Activated CD4-positive, alpha-beta T cell treated with anti-CD3 and anti-CD28 coated beads for 48 hours (primary cell): ENCODE measurements around the gene DMAC2.
"Not testable (repeated sequence)": the region's sequence is repeated elsewhere in the genome, so short reads cannot be mapped to it uniquely, and the experiment has no call there.

ENCODE experiments used
- DNase-seq: peaks from one replicate; pipeline ENCODE4 v3.0.0-alpha.2; 2020

The DMAC2 gene

DNA sequence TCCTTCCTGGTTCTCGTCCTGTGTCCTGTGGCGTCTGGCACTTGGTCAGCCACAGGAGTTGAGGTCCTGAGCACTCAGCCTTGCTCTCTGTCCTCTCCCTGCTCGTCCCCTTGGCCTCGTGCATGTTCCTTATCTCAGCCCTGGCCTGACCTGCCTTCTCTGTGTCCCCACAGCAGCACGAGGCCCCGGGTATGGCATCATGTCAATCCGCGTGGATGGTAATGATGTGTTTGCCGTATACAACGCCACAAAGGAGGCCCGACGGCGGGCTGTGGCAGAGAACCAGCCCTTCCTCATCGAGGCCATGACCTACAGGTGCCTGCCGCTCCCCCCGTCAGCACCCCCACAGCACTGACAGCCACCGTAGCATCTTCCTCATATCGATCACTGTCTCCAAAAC lies 17.3 kb downstream of the DMAC2 start:
- DNase-seq, result no peak

DNA sequence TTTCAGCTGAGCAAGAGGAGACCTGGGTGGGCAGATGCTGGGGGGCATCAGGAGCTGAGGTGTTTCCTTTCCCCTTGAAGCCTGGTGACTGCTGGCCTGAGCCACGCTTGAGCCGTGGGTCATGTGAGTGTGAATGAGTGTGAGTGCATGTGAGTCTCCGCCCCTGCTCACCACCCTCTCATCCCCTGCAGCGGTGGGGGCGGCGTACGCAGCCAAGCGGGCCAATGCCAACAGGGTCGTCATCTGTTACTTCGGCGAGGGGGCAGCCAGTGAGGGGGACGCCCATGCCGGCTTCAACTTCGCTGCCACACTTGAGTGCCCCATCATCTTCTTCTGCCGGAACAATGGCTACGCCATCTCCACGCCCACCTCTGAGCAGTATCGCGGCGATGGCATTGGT lies 17.7 kb downstream of the DMAC2 start:
- no peak for DNase-seq

DNA sequence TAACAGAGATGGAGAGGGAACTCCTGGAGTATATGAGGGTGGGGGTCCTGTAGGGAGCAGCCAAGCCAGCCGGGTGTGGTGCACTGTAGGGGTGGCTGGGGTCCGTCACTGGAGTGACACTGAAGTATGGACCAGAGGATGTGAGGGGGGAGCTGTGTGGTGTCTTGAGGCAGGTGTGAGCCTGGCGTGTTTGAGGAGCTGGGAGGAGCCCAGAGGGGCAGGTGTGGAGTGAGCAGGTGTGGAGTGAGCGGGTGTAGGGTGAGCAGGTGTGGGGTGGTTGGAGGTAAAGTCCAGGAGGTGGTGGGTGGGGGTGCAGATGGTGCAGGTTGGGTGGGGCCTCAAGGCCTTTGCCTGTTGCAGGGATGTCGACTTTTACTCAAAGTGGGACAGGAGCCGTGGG lies 18.4 kb downstream of the DMAC2 start:
- no peak for DNase-seq

DNA sequence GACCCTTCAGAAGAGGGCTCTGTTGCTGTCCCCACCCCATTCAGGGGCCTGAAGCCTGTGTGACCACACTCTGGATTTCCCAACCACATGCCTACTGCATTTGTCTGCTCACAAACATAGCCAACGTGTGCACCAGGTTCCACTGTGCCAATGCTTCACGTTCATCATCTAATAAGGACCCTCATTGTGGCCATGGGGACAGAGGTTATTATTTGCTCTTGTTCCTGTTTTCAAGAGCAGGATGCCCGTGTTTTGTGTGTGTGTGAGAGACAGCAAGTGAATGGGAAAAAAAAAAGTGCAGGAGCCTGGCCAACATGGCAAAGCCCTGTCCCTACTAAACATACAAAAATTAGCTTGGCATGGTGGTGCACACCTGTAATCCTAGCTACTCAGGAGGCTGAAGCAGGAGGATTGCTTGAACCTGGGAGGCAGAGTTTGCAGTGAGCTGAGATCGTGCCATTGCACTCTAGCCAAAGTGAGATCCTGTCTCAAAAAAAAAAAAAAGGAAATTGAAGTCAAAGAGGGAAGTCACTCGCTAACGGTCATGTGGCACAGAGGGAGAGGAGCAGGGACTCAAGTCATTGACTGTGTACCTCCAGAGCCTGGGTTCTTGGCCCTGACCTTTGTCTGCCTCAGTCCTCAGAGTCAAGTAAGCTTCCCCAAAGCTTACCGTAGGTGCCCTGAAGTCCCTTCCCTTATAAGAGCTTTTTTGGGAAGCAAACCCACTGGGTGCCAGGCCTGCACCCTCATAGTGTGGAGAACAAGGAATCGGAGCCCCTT lies 19.4 kb downstream of the DMAC2 start:
- no peak for DNase-seq

DNA sequence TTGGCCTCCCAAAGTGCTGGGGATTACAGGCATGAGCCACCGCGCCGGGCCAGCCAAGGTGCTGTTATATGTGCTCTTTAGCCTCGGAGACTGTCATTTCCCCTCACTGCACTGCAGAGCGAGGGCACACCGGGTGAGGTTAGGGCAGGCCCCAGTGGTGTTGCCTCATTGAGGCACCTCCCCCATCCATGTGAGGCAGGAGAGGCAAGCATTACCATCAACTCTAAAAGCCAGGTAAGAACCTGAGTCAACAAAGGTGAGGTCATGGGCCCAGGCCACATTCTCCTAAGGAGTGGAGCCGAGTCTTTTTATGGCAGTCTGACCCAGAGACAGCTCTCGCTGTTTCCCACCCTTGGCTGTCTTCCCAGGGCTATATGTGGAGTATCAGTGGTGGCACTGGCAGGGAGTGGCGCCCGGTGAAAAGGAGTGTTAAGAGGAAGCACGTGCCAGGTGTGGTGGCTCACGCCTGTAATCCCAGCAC lies 23.5 kb downstream of the DMAC2 start:
- no peak for DNase-seq

DNA sequence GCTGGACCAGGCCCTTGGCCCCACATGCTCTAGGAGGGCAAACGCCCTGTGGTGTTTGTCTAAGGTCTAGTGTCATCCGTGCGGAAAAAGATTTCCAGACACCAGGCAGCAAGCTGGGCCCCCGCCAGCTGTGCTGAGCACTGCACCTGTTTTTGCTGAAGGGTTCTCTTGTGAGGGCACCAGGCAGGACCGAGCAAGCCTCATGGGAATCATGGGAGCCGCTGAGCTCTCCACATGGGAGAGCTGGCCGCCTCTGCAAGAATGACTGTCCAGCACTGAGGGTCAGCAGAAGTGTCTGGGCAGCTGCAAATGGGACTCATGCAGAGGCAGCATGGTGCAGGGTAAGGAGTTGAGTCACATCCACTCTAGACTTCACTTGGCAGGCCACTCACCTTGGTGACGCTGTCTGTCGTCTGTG lies 24.5 kb downstream of the DMAC2 start:
- no peak for DNase-seq

DNA sequence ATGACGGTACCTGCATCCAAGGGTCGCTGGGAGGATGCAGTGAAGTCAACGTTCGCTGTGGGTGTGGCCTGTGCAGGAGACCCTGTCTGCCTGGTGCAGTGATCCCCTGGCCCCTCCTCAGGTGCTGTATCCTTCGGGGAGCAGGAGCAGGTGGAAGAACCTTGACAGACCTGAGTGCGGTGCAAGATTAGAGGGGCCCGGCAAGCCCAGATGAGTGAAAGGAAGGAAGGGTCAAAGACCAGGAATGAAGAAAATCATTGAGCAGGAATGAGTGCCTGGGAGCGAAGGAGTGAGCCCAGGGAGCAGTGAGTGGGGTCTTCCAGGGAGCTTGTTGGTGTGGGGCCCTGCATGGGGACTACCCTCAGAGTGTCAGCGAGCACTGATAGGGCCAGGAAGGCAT lies 25.3 kb downstream of the DMAC2 start:
- no peak for DNase-seq

DNA sequence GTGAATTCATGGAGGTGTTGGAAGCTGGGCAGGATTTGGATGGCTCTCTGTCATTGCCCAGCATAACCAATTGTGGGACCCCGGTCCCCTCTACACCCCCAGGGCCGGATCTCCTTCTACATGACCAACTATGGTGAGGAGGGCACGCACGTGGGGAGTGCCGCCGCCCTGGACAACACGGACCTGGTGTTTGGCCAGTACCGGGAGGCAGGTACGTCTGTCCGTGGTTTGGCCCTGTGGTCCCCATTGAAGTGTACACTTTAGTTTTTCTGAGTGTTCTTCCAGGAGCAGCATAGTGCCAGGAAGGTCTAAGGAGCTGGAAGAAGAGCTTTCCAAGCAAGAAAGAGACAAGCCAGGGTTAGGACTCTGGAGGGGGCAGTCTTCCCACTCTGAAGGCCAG lies 25.8 kb downstream of the DMAC2 start:
- no peak for DNase-seq

DNA sequence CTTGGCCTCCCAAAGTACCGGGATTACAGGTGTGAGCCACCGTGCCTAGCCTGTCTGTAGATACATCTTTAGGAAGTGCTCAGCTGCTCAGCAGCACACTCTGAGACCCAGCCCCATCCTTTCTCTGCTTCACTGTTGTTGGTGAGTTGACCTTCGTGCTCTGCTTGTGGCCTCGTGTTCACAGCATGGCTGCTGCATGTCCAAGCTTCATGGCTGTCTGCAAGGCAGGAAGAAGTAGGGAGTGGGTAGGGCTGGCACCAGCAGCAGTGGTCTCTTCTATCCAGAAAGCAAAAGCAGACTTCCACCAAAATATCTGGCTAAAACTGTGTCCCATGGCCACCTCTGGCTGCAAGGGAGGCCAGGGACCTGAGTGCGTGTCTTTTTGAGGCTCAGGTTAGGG lies 26.8 kb downstream of the DMAC2 start:
- no peak for DNase-seq

DNA sequence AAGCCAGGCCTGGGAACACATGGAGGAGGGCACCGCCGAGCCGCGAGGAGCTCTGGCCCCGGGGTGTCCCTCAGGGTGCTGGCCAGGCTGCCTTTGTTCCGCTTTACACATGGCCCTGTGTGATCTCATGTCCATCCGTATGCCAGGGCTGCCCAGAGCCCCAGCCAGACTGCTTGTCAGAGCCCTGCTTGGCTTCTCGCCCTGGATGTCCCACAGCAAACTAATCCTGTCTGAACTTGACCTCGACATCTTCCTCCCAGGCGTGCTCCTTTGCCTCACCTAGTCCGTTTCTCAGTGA lies 27.8 kb downstream of the DMAC2 start:
- DNase-seq, result no peak

DNA sequence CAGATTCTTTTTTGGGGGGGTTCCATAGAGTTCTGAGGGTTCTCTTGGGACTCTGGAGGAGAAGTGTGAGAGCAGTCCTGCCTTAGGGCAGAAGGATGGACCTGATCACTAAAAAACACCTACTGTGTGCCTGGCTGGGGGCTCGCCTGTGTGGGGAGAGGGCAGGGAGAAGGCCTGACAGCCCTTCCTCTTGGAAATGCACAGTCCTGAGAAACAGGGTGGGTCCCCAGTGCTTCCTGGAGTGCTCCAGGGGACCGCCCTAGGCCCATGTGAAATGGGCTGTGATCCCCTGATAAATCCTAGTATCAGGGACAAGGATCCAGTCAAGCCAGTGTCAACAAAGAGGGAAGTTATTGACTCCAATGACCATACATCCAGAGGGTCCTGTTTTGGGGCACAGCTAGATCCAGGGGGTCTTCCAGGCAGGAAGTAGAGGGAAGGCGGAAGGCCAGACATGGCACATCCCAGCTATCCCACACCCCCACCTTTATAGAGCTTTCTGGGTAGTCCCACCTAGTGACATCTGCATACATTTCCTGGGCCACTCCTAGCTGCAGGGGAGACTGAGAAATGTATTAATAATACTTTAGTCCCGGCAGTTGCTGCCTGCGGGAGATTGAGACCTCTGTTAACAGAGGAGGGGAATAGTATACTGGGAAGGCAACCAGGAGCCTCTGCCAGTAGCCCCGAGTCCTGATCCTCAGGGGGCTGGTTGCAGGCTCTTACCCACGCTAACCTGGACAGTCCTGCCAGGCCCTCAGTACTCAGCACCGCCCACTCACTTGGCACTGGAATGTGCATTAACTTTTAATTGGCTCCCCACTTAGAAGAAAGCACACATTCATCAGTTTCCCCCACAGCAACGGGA lies 28.4 kb downstream of the DMAC2 start:
- DNase-seq, result no peak

DNA sequence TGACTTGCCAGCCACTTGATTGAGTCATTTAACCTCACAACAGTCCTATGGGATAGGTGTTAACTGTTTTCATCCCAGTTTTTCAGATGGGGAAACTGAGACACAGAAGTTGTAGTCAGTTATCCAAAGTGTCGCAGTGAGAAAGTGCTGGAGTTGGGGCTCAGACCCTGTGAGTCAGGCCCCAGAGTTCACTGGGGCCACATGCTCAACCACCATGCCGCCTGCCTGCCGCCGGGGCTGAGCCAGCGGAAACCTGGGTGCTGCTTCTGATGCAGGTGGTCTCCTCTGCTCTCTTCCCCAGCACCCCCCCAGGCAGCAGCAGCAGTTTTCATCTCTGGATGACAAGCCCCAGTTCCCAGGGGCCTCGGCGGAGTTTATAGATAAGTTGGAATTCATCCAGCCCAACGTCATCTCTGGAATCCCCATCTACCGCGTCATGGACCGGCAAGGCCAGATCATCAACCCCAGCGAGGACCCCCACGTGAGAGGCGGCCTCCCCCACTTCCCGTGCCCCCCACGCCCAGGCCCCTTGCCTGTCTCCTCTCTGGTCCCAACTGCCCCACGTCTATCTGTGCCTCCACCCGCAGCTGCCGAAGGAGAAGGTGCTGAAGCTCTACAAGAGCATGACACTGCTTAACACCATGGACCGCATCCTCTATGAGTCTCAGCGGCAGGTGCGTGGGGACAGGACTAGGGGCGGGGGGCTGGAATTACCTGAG lies 29.2 kb downstream of the DMAC2 start:
- DNase-seq, result no peak

DNA sequence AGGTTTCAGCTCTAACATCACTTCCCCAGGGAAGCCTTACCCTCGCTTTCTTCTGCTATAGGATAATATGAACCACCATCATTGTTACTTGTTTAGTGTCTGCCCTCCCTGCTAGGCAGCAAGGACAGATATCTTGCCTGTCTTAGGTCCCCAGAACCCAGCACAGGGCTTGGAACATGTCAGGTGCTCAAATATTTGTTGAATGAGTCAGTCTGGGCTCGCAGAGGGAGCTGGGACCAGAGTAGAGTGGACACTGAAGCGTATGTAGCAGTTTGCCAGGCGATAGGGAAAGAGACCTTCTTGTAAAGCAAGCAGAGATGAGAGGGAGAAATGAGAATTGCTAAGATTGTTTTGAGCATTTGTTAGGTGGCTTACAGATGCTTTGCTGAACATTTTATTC lies 30.4 kb downstream of the DMAC2 start:
- no peak for DNase-seq

DNA sequence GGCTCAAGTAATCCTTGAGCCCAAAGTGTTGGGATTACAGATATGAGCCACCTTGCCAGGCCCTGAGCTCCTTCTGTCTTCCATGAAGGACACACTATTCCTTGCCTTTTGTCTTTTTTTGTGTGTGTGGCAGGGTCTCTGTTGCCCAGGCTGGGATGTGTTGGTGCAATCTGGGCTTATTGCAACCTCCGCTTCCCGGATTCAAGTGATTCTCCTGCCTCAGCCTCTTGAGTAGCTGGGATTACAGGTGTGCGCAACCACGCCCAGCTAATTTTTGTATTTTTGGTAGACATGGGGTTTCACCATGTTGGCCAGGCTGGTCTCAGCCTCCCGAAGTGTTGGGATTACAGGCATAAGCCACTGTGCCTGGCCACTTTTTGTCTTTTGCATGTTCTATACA lies 30.9 kb downstream of the DMAC2 start:
- DNase-seq, result not testable (repeated sequence)

DNA sequence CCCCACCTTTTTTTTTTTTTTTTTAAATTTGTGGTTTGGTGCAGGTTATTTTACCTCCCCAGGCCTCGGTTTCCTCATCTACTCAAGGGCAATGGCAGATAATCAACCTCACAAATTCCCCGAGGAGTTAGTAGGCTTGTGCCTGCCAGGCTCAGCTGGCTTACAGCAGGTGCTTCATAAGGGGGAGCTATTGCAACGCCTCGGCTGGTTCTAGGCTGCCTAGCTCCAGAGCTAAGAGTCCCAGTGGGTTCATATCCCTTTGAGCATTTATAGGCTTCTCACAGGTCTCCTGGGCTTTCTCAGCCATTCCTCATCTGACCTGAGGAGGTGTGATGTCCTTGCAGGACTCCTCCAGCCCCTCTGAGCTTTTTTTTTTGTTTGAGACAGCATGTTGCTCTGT lies 31.5 kb downstream of the DMAC2 start:
- DNase-seq, result no peak

DNA sequence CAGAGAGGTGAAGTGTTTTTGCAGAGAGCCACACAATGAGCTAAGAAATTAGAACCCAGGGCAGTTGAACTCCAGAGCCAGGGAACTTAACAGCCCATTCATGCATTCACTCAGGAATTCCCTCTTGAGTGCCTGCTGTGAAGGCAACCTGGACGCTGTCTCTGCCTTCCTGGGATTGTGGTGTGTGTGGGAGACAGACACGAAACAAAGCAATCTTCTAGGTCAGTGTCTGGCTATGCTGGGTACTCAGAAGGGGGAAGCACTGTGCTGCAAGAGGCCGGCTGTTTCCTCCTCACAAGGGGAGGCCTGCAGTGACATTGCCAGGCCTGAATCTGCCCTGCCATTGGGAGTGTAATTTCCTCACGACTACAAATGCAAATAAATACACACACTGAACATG lies 32.4 kb downstream of the DMAC2 start:
- DNase-seq, result no peak

DNA sequence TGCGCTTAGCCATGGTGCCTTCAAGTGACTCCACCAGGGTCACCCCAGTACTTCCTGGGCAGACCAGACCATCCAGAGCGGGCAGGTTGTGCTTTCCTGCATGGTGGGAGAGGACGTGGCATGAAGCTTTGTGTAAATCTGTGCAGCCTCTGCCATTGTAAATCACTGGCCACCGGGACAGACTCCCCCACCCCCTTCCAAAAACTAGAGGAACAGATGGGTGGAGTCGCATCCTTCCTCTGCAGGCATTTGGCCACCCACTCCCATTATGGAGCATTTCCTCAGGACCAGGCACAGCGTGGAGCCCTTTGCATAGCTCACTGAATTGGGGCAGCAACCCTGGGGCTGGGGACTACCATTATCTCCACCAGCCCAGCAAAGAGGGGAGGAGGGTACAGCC lies 33.9 kb downstream of the DMAC2 start:
- no peak for DNase-seq

DNA sequence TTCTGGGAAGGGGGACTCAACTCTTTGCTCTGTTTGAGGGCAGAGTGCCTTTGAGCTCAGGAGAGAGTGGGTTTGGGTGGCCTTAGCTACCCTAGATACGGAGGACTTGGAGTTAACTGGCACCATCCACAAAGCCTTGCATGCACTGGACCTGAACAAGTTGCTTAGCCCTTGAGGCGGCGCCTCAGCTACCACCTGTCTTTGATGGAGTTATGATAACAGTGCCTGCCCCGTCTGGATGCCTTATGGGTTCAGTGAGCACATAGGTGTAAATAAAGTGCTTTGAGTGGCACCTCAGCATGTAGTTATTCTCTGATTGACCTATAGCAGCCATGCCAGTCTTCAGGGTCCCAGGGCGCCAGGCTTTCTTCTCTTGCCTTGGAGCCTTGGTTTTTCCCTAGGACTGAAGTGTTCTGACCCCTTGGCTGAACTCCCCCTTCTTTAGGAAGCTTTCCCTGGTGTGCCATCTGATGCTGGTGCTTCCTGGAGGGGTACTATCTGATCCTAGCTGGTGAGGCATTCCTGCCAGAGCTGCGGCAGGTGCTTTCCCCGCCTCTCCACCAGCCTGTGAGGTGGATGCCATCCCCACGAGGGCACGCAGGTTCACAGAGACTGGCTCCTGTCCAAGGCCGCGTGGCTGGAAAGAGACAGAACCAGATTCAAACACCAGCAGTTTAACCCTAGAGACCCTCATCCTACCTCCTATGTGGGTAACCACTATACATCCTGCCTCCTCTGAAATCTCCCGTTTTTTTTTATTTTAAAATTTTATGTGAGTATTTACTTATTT lies 36.3 kb downstream of the DMAC2 start:
- DNase-seq, result no peak

DNA sequence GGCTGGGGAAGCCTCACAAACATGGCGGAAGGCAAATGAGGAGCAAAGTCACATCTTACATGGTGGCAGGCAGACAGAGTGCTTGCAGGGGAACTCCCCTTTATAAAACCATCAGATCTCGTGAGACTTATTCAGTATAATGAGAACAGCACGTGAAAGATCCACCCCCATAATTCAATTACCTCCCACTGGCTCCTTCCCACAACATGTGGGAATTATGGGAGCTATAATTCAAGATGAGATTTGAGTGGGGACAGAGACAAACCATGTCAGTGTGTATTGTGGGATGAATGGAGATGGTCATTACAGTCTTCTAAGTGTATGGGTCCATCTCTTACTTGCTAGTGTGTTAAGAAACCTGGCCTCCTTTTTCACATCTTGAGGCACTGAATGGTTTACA lies 37.7 kb downstream of the DMAC2 start:
- DNase-seq, result no peak

DNA sequence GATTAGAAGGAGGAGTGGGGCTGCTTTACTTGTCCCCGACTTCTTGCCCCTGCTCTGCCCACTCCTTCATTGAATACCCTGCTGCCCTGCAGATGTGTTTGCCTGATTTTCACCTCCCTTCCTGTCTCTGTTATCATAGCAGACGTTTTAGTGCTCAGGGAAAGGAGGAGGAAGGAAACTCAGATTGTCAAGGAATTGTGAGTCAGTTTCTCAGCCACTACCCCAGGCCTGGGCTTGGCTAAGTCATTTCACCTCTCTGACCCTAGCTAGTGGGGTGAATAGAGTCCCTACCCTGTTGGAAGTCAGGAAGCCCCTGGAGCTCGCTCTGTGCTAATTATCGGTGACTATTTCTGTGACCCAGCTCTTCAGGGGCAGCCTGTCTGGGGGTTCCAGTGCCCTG lies 38.2 kb downstream of the DMAC2 start:
- no peak for DNase-seq

DNA sequence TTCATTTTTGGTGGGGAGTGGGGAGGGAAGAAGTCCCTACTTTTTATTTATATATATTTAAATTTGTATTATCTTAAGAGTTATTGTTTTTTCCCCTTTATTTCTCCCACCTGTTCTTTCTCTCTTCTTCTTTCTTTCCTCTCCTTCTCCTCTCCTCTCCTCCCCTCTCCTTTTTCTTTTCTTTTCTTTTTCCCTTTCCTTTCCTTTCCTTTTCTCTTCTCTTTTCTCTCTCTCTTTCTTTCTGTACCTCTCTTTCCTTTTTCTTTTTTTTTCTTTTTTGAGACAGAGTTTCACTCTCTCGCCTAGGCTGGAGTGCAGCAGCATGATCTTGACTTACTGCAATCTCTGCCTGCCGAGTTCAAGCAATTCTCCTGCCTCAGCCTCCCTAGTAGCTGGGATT lies 40.2 kb downstream of the DMAC2 start:
- no peak for DNase-seq

DNA sequence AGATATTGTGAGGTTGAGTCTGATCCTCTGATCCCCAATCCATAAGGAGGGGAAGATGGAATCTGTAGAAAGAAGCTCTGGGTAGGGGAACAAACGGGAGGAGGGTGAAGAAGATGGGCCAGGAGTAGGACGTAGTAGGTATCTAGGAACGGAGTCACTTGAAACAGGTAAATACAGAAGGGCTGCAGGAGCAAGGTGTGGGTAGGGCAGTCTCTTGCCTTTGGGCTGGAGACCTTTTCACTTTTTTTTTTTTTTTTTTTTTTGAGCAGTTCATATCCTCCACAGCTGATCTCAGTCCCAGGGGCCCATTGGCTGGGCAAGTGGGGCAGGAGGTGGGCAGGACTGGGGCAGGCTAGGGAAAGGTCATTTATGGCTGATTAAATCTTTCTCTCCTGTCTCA lies 40.6 kb downstream of the DMAC2 start:
- DNase-seq, result no peak

DNA sequence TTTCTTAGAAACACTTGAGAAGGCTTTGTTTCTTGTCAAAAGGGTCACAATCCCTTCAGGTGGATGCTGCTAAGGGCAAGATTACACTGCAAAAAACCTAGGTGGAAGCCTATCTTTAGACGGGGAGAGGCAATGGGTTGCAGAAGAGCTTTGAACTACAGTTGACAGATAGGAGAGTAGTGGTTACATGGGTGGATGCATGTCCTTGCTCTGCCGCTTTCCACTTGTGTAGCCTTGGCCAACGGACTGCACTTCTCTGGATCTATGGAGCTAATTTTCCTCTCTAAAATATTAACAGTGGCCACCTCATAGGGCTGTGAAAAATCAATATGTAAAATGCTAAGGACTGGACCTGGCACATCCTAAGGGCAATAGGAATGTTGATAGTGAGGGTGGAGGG lies 41.1 kb downstream of the DMAC2 start:
- DNase-seq, result no peak
